ENCODE data around the gene RPRD2. TPM values are rescaled to one million over a fixed set of nuclear protein-coding genes. Genes with fewer than 3 reads are reported as not detected.
"Not testable (repeated sequence)": the region's sequence is repeated elsewhere in the genome, so short reads cannot be mapped to it uniquely, and the experiment has no call there.

The RPRD2 gene
- polyA plus RNA-seq, 1 donor (not counting 4 experiments of a cell fraction or from before 2014, with no cell fraction given) = 9.1 TPM

- Histone ChIP-seq H3K4me2 (ENCODE audit: control insufficient read depth, extremely low read depth, insufficient read depth, low read depth, low read length) (no peak overlapping the region), H3K27ac (ENCODE audit: control insufficient read depth, insufficient read depth, low read length) (no peak overlapping the region)
- no peak for FAIRE-seq
These were observed 25.7 kb downstream of the RPRD2 start for GRCh38 chr1:150389650-150390049.

GRCh38 chr1:150392627-150393026, 28.7 kb downstream of the RPRD2 start:
- peaks cover 48% of the 10 kb centered on the region for H3K79me2 ChIP-seq (ENCODE audit: control insufficient read depth, insufficient read depth, low read length)
- H3K4me1 ChIP-seq (ENCODE audit: control insufficient read depth, extremely low read depth, insufficient read depth, low read length) = no peaks in the 10 kb centered on the region
- dilution Hi-C loops (cut with MboI; ENCODE audit: extremely low pct_ligation_motif_present, low sequenced_read_pairs) = no loop called here
- no peak for DNase-seq (ENCODE audit: low read depth, low spot score)
- H3K36me3 ChIP-seq (ENCODE audit: control insufficient read depth in 2 of 2, extremely low read depth in 1 of 2, insufficient read depth in 2 of 2, low read length in 2 of 2) = no peaks in the 10 kb centered on the region
- H3K9me3 ChIP-seq (ENCODE audit: control insufficient read depth, low read depth, low read length) = no peaks in the 10 kb centered on the region
- H3K4me3 ChIP-seq (ENCODE audit: control insufficient read depth in 2 of 3, extremely low read depth in 1 of 3, insufficient read depth in 2 of 3, low read depth in 1 of 3, low read length in 3 of 3) = no peak overlapping the region
- no peaks in the 10 kb centered on the region for H4K20me1 ChIP-seq (ENCODE audit: control insufficient read depth, extremely low read depth, insufficient read depth, low read length)
- H2AFZ ChIP-seq (ENCODE audit: control insufficient read depth, low read length) = no peak overlapping the region
- H3K27ac ChIP-seq (ENCODE audit: control insufficient read depth, insufficient read depth, low read length) = no peak overlapping the region
- no peaks in the 10 kb centered on the region for H3K9me1 ChIP-seq (ENCODE audit: control insufficient read depth, extremely low read depth, insufficient read depth, low read length)
- FAIRE-seq = no peak
- TF ChIP-seq EZH2 (IDR thresholded peaks at IDR 0.05; ENCODE audit: low read length) = no peak
- no peak for TF ChIP-seq CTCF (optimal IDR thresholded peaks at IDR 0.05 in 1 of 3, IDR thresholded peaks at IDR 0.05 in 1 of 3, conservative IDR thresholded peaks at IDR 0.05 in 1 of 3; ENCODE audit: extremely low read depth in 1 of 3, insufficient read depth in 2 of 3, low read length in 3 of 3)
- no peak overlapping the region for H3K4me2 ChIP-seq (ENCODE audit: control insufficient read depth, extremely low read depth, insufficient read depth, low read depth, low read length)
- H3K27me3 ChIP-seq (ENCODE audit: control insufficient read depth, extremely low read depth, insufficient read depth, low read length) = no peaks in the 10 kb centered on the region
- H3K9ac ChIP-seq (ENCODE audit: control insufficient read depth, extremely low read depth, insufficient read depth, low read length) = no peak overlapping the region

More at GRCh38 chr1:150389650-150390049, 25.7 kb downstream of the RPRD2 start:
- H3K4me3 ChIP-seq (ENCODE audit: control insufficient read depth in 2 of 3, extremely low read depth in 1 of 3, insufficient read depth in 2 of 3, low read depth in 1 of 3, low read length in 3 of 3) = no peak overlapping the region
- H3K9ac ChIP-seq (ENCODE audit: control insufficient read depth, extremely low read depth, insufficient read depth, low read length) = no peak overlapping the region
- H2AFZ ChIP-seq (ENCODE audit: control insufficient read depth, low read length) = no peak overlapping the region
- no peaks in the 10 kb centered on the region for H3K4me1 ChIP-seq (ENCODE audit: control insufficient read depth, extremely low read depth, insufficient read depth, low read length)
- H3K36me3 ChIP-seq (ENCODE audit: control insufficient read depth in 2 of 2, extremely low read depth in 1 of 2, insufficient read depth in 2 of 2, low read length in 2 of 2) = no peaks in the 10 kb centered on the region
- peaks cover 42% of the 10 kb centered on the region for H3K79me2 ChIP-seq (ENCODE audit: control insufficient read depth, insufficient read depth, low read length)
- H3K27me3 ChIP-seq (ENCODE audit: control insufficient read depth, extremely low read depth, insufficient read depth, low read length) = no peaks in the 10 kb centered on the region
- H3K9me1 ChIP-seq (ENCODE audit: control insufficient read depth, extremely low read depth, insufficient read depth, low read length) = no peaks in the 10 kb centered on the region
- TF ChIP-seq EZH2 (IDR thresholded peaks at IDR 0.05; ENCODE audit: low read length) (no peak), CTCF (optimal IDR thresholded peaks at IDR 0.05 in 1 of 3, IDR thresholded peaks at IDR 0.05 in 1 of 3, conservative IDR thresholded peaks at IDR 0.05 in 1 of 3; ENCODE audit: extremely low read depth in 1 of 3, insufficient read depth in 2 of 3, low read length in 3 of 3) (no peak)
- dilution Hi-C loops (cut with MboI; ENCODE audit: extremely low pct_ligation_motif_present, low sequenced_read_pairs) = no loop called here
- DNase-seq (ENCODE audit: low read depth, low spot score) = no peak
- H4K20me1 ChIP-seq (ENCODE audit: control insufficient read depth, extremely low read depth, insufficient read depth, low read length) = no peaks in the 10 kb centered on the region
- H3K9me3 ChIP-seq (ENCODE audit: control insufficient read depth, low read depth, low read length) = no peaks in the 10 kb centered on the region

DNA sequence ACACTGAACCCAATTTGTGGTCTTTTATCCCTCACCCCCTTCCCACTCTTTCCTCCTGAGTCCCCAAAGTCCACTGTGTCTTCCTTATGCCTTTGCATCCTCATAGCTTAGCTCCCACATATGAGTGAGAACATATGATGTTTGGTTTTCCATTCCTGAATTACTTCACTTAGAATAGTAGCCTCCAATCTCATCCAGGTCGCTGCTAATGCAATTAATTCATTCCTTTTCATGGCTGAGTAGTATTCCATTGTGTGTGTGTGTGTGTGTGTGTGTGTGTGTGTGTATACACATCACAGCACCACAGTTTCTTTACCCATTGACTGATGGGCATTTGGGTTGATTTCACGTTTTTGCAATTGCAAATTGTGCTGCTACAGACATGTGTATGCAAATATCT, 31.2 kb downstream of the RPRD2 start:
- H3K4me2 ChIP-seq (ENCODE audit: control insufficient read depth, extremely low read depth, insufficient read depth, low read depth, low read length); H3K27ac ChIP-seq (ENCODE audit: control insufficient read depth, insufficient read depth, low read length); dilution Hi-C loops (cut with MboI; ENCODE audit: extremely low pct_ligation_motif_present, low sequenced_read_pairs); H3K36me3 ChIP-seq (ENCODE audit: control insufficient read depth in 2 of 2, extremely low read depth in 1 of 2, insufficient read depth in 2 of 2, low read length in 2 of 2); H3K4me1 ChIP-seq (ENCODE audit: control insufficient read depth, extremely low read depth, insufficient read depth, low read length); H4K20me1 ChIP-seq (ENCODE audit: control insufficient read depth, extremely low read depth, insufficient read depth, low read length); DNase-seq (ENCODE audit: low read depth, low spot score); H3K9me3 ChIP-seq (ENCODE audit: control insufficient read depth, low read depth, low read length); H2AFZ ChIP-seq (ENCODE audit: control insufficient read depth, low read length); H3K9ac ChIP-seq (ENCODE audit: control insufficient read depth, extremely low read depth, insufficient read depth, low read length); H3K9me1 ChIP-seq (ENCODE audit: control insufficient read depth, extremely low read depth, insufficient read depth, low read length); H3K4me3 ChIP-seq (ENCODE audit: control insufficient read depth in 2 of 3, extremely low read depth in 1 of 3, insufficient read depth in 2 of 3, low read depth in 1 of 3, low read length in 3 of 3); FAIRE-seq; H3K27me3 ChIP-seq (ENCODE audit: control insufficient read depth, extremely low read depth, insufficient read depth, low read length): not testable (repeated sequence)
- peaks cover 48% of the 10 kb centered on the region for H3K79me2 ChIP-seq (ENCODE audit: control insufficient read depth, insufficient read depth, low read length)

Measured in keratinocyte (primary cell).